Effector CD4-positive, alpha-beta T cell (primary cell): ENCODE results near the gene B3GALT6.
A peak's percentile ranks its signal among the peaks of the same experiment; 100 is the strongest.

Source experiments
- DNase-seq: peaks from one replicate; pipeline ENCODE4 v3.0.0-alpha.2; 2020

Gene B3GALT6

GRCh38 chr1:1202831-1203560 is 29.0 kb upstream of the B3GALT6 start:
- DNase-seq, result peak; percentile 1

GRCh38 chr1:1203561-1204424 is 28.2 kb upstream of the B3GALT6 start:
- peak; percentile 1 for DNase-seq

- DNase-seq, result no peak
Measured at GRCh38 chr1:1204425-1204920, 27.6 kb upstream of the B3GALT6 start.

GRCh38 chr1:1204998-1205768 is 26.9 kb upstream of the B3GALT6 start:
- peak; percentile 3 for DNase-seq

GRCh38 chr1:1205769-1206375 is 26.2 kb upstream of the B3GALT6 start:
- DNase-seq, result peak; percentile 2

GRCh38 chr1:1206376-1206965 is 25.6 kb upstream of the B3GALT6 start, which contains the start of gene TNFRSF18:
TSS of gene TNFRSF18 (minus strand) at chr1:1206592. CDS start at chr1:1206571, 21 bp downstream.
- DNase-seq, result peak; percentile 22

GRCh38 chr1:1206966-1207531 is 25.0 kb upstream of the B3GALT6 start:
- DNase-seq, result peak; percentile 1

GRCh38 chr1:1207571-1207892 is 24.5 kb upstream of the B3GALT6 start:
- no peak for DNase-seq

GRCh38 chr1:1208713-1209433 is 23.2 kb upstream of the B3GALT6 start:
- peak; percentile 34 for DNase-seq

GRCh38 chr1:1210726-1211540 is 21.1 kb upstream of the B3GALT6 start:
- no peak for DNase-seq

GRCh38 chr1:1211541-1212441 is 20.2 kb upstream of the B3GALT6 start:
- peak; percentile 2 for DNase-seq

GRCh38 chr1:1212780-1213344 is 19.2 kb upstream of the B3GALT6 start:
- DNase-seq, result peak; percentile 33

- DNase-seq, result no peak
Measured at GRCh38 chr1:1213345-1214265, 18.4 kb upstream of the B3GALT6 start, which contains the start of gene TNFRSF4. TSS of gene TNFRSF4 (minus strand) at chr1:1214153. CDS start at chr1:1214127, 26 bp downstream.

- no peak for DNase-seq
Measured at GRCh38 chr1:1215080-1215676, 16.9 kb upstream of the B3GALT6 start.

- DNase-seq, result no peak
Measured at GRCh38 chr1:1215881-1216605, 16.0 kb upstream of the B3GALT6 start.
